IPS-11a (cell line): ENCODE data around the gene AGGF1.
A peak's percentile ranks its signal among the peaks of the same experiment; 100 is the strongest.
"Not testable (repeated sequence)": the region's sequence is repeated elsewhere in the genome, so short reads cannot be mapped to it uniquely, and the experiment has no call there.

Experiments
- H3K4me3 ChIP-seq: one replicate; pipeline ENCODE4 v1.5.1; 2013; ENCODE audit warnings: low read depth, low read length, control low read depth

Gene AGGF1

GRCh38 chr5:77022511-77023417 is 7.4 kb upstream of the AGGF1 start:
- H3K4me3 ChIP-seq, result no peak overlapping the region

GRCh38 chr5:77024490-77024889 is 5.7 kb upstream of the AGGF1 start:
- no peak overlapping the region for H3K4me3 ChIP-seq

- no peak overlapping the region for H3K4me3 ChIP-seq
These were observed 1.4 kb upstream of the AGGF1 start for GRCh38 chr5:77028631-77029375.

GRCh38 chr5:77029376-77029885 is 773 bp upstream of the AGGF1 start:
- no peak overlapping the region for H3K4me3 ChIP-seq

GRCh38 chr5:77031891-77032290 is 1.7 kb downstream of the AGGF1 start:
- no peak overlapping the region for H3K4me3 ChIP-seq

GRCh38 chr5:77032635-77033034 is 2.4 kb downstream of the AGGF1 start:
- H3K4me3 ChIP-seq, result no peak overlapping the region

- H3K4me3 ChIP-seq, result no peak overlapping the region
These were observed 3.1 kb downstream of the AGGF1 start for GRCh38 chr5:77033338-77033737.

GRCh38 chr5:77035950-77036349 is 5.7 kb downstream of the AGGF1 start:
- no peak overlapping the region for H3K4me3 ChIP-seq

GRCh38 chr5:77046416-77047073 is 16.3 kb downstream of the AGGF1 start:
- H3K4me3 ChIP-seq, result no peak overlapping the region

- no peak overlapping the region for H3K4me3 ChIP-seq
These were observed 33.8 kb downstream of the AGGF1 start for GRCh38 chr5:77064040-77064439.

- H3K4me3 ChIP-seq, result no peak overlapping the region
These were observed 35.1 kb downstream of the AGGF1 start for GRCh38 chr5:77065256-77065655.

- H3K4me3 ChIP-seq, result no peak overlapping the region
These were observed 36.0 kb downstream of the AGGF1 start for GRCh38 chr5:77066184-77066583.

- no peak overlapping the region for H3K4me3 ChIP-seq
These were observed 36.7 kb downstream of the AGGF1 start for GRCh38 chr5:77066823-77067442.

GRCh38 chr5:77073667-77074066 is 43.5 kb downstream of the AGGF1 start:
- H3K4me3 ChIP-seq, result no peak overlapping the region

- H3K4me3 ChIP-seq, result no peak overlapping the region
These were observed 44.5 kb downstream of the AGGF1 start for GRCh38 chr5:77074745-77075144.

- H3K4me3 ChIP-seq, result peak overlapping the region; percentile 37
These were observed 47.0 kb downstream of the AGGF1 start for GRCh38 chr5:77076961-77077828.

GRCh38 chr5:77077829-77078176 is 47.6 kb downstream of the AGGF1 start:
- peak overlapping the region; percentile 37 for H3K4me3 ChIP-seq

- H3K4me3 ChIP-seq, result not testable (repeated sequence)
These were observed 50.3 kb downstream of the AGGF1 start for GRCh38 chr5:77080479-77080878.

- H3K4me3 ChIP-seq, result no peak overlapping the region
These were observed 50.7 kb downstream of the AGGF1 start for GRCh38 chr5:77080905-77081304.

GRCh38 chr5:77082280-77082679 is 52.1 kb downstream of the AGGF1 start:
- H3K4me3 ChIP-seq, result no peak overlapping the region
